ENCODE data around the gene C1orf210. TPM values are rescaled to one million over a fixed set of nuclear protein-coding genes. Genes with fewer than 3 reads are reported as not detected.

C1orf210 gene
- total and polyA plus RNA-seq, 2 experiments from 2014 or later: 32.3 to 47.4 TPM

DNA sequence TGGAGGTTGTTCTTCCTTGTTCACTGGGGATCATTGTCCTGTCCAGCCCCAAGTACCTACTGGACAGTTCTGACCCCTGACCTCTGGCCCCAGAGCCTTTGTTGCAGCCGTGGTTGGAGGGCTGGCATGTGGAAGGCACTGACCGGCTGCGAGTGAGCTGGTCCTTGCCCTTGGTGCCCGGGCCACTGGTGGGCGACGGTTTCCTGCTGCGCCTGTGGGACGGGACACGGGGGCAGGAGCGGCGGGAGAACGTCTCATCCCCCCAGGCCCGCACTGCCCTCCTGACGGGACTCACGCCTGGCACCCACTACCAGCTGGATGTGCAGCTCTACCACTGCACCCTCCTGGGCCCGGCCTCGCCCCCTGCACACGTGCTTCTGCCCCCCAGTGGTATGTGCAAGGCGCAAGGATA lies 26.8 kb upstream of the C1orf210 start:
- Histone ChIP-seq H3K27ac (no peak overlapping the region), H3K27me3 (no peaks in the 10 kb centered on the region), H3K79me2 (no peaks in the 10 kb centered on the region), H3K36me3 (replicated peaks; ENCODE audit: insufficient read depth, low read depth) (no peaks in the 10 kb centered on the region), H3K9me3 (ENCODE audit: low read depth) (no peaks in the 10 kb centered on the region), H3K4me3 (no peak overlapping the region), H2AFZ (no peak overlapping the region), H3K4me1 (ENCODE audit: insufficient read depth) (no peaks in the 10 kb centered on the region), H3K4me2 (no peak overlapping the region), H4K20me1 (ENCODE audit: insufficient read depth, poor library complexity, severe bottlenecking) (no peaks in the 10 kb centered on the region), H3K9me2 (replicated peaks; ENCODE audit: insufficient read depth) (no peaks in the 10 kb centered on the region)
- no peak for DNase-seq (ENCODE audit: low spot score)
- no peak for TF ChIP-seq EZH2phosphoT487 (IDR thresholded peaks at IDR 0.05; ENCODE audit: low read depth, severe bottlenecking, unreplicated experiment)
- TF ChIP-seq, protein P1, sequence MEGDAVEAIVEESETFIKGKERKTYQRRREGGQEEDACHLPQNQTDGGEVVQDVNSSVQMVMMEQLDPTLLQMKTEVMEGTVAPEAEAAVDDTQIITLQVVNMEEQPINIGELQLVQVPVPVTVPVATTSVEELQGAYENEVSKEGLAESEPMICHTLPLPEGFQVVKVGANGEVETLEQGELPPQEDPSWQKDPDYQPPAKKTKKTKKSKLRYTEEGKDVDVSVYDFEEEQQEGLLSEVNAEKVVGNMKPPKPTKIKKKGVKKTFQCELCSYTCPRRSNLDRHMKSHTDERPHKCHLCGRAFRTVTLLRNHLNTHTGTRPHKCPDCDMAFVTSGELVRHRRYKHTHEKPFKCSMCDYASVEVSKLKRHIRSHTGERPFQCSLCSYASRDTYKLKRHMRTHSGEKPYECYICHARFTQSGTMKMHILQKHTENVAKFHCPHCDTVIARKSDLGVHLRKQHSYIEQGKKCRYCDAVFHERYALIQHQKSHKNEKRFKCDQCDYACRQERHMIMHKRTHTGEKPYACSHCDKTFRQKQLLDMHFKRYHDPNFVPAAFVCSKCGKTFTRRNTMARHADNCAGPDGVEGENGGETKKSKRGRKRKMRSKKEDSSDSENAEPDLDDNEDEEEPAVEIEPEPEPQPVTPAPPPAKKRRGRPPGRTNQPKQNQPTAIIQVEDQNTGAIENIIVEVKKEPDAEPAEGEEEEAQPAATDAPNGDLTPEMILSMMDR (IDR thresholded peaks at IDR 0.05; ENCODE audit: poor library complexity): no peak
- TF ChIP-seq EZH2 (IDR thresholded peaks at IDR 0.05; ENCODE audit: borderline replicate concordance): no peak
- 93% methylated on average over 19 of the region's 19 CpGs for whole genome bisulfite sequencing (ENCODE audit: low lambda C conversion rate, missing lambda C conversion rate)

DNA sequence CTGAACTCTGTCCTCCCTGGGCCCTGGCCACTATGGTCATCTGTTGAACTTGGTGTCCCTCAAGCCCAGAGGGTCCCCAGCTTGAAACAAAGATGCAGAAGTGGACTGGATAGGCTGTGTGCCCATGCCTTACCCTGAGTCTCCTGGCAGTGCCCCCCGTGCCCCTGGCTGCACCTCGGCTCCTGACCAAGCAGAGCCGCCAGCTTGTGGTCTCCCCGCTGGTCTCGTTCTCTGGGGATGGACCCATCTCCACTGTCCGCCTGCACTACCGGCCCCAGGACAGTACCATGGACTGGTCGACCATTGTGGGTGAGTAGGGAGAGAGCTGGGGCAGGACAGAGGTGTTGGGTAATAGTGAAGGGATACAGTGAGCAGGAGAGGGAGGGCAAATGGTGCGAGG lies 26.1 kb upstream of the C1orf210 start:
- Histone ChIP-seq H3K9me3 (ENCODE audit: low read depth) (no peaks in the 10 kb centered on the region), H3K4me2 (no peak overlapping the region), H4K20me1 (ENCODE audit: insufficient read depth, poor library complexity, severe bottlenecking) (no peaks in the 10 kb centered on the region), H3K4me3 (no peak overlapping the region), H3K27ac (no peak overlapping the region), H3K27me3 (no peaks in the 10 kb centered on the region), H3K36me3 (replicated peaks; ENCODE audit: insufficient read depth, low read depth) (no peaks in the 10 kb centered on the region), H3K4me1 (ENCODE audit: insufficient read depth) (no peaks in the 10 kb centered on the region), H3K79me2 (no peaks in the 10 kb centered on the region), H3K9me2 (replicated peaks; ENCODE audit: insufficient read depth) (no peaks in the 10 kb centered on the region), H2AFZ (no peak overlapping the region)
- DNase-seq (ENCODE audit: low spot score): no peak
- TF ChIP-seq EZH2 (IDR thresholded peaks at IDR 0.05; ENCODE audit: borderline replicate concordance) (no peak), EZH2phosphoT487 (IDR thresholded peaks at IDR 0.05; ENCODE audit: low read depth, severe bottlenecking, unreplicated experiment) (no peak)
- TF ChIP-seq, protein P1 (IDR thresholded peaks at IDR 0.05; ENCODE audit: poor library complexity): no peak
- WGBS (ENCODE audit: low lambda C conversion rate, missing lambda C conversion rate): 91% methylated on average over 9 of the region's 9 CpGs

DNA sequence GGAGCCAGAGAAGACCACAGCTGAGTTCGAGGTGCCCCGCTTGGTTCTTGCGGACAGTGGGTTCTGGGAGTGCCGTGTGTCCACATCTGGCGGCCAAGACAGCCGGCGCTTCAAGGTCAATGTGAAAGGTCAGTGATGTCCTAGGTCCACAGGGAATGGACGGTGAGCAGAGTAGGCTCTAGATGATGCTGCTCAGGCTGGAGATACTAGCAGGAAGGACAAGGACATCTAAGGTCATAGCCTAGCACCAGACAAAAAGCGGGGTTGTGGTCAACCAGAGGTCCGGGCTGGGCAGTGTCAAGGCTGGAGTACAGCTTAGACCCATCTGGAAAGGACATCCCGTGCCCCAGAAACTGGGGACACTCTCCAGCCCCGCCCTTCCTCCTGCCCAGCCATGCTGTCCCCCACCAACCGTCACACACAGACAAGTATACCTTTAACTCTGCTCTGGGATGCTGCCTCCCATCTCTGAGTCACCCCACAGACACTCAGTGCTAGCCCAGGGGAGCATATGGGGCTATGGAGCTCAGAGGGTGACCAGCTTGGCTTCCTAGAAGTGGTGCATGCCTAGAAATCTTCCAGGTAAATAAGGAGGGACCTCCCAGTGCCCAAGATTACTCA lies 24.1 kb upstream of the C1orf210 start:
- 94% methylated on average over 13 of the region's 13 CpGs for WGBS (ENCODE audit: low lambda C conversion rate, missing lambda C conversion rate)
- H3K9me3 ChIP-seq (ENCODE audit: low read depth): no peaks in the 10 kb centered on the region
- DNase-seq (ENCODE audit: low spot score): no peak
- no peak for TF ChIP-seq EZH2 (IDR thresholded peaks at IDR 0.05; ENCODE audit: borderline replicate concordance)
- no peak for TF ChIP-seq EZH2phosphoT487 (IDR thresholded peaks at IDR 0.05; ENCODE audit: low read depth, severe bottlenecking, unreplicated experiment)
- TF ChIP-seq, protein P1 (IDR thresholded peaks at IDR 0.05; ENCODE audit: poor library complexity): no peak
- H3K79me2 ChIP-seq: no peaks in the 10 kb centered on the region
- H3K36me3 ChIP-seq (replicated peaks; ENCODE audit: insufficient read depth, low read depth): no peaks in the 10 kb centered on the region
- no peaks in the 10 kb centered on the region for H4K20me1 ChIP-seq (ENCODE audit: insufficient read depth, poor library complexity, severe bottlenecking)
- no peak overlapping the region for H3K27ac ChIP-seq
- no peak overlapping the region for H3K4me2 ChIP-seq
- no peaks in the 10 kb centered on the region for H3K27me3 ChIP-seq
- H2AFZ ChIP-seq: no peak overlapping the region
- no peaks in the 10 kb centered on the region for H3K9me2 ChIP-seq (replicated peaks; ENCODE audit: insufficient read depth)
- peaks cover under 1% of the 10 kb centered on the region for H3K4me1 ChIP-seq (ENCODE audit: insufficient read depth)
- H3K4me3 ChIP-seq: no peak overlapping the region
